Measurements from ENCODE around the gene PACSIN3.

PACSIN3 gene

DNA sequence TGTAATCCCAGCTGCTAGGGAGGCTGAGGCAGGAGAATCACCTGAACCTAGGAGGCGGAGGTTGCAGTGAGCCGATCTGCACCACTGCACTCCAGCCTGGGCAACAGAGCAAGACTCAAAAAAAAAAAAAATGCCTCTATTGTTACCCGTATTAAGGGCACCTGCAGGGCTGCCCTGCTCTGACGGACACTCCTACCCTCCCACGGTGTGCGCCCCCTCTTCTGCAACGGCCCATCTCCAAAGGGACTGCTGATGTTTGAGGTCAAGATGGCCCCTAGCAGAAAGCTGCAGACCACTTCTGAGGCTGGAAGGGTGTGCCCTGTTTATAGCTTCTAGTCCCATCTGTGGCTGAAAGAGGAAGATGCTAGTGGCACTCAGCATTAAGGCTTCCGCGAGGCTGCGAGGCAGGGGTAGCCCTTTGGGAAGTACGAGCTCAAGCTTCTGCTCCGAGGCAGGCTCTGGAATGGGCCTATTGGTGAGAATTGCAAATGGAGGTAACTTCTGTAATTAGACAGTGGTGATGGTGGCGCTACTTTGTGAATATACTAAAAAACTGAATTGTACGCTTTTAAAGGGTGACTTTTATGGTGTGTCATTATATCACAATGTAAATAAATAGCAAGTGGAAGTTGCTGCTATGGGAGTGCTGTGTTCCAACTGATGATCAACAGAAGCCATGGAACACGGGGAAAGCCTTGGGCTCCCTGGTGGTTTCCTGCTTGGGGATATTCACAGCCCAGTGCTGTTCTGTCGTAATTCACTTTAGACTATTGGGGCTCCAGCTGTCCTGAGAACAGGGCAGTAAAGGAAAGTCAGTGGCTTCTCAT, 33.9 kb downstream of the PACSIN3 start:
- DNase-seq, result no peak

DNA sequence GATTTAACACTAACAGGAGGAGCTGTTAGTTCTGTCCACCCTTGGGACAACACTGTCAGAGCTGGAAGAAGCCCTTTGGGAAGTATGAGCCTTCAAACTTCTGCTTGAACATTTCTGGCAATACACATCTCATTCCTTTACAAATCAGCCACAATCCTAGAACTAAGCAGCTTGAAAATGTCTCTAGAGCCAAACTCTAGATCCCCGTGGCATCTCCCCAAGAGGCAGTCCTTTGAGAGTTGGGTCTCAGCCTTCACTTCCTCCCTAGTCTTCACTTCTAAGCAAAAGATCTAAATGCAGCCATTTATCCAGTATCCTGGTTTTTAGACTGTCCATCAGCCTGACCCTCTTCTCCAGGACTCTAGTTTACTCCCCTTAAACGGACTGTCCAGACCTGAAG, 36.5 kb downstream of the PACSIN3 start:
- no peak for DNase-seq

DNA sequence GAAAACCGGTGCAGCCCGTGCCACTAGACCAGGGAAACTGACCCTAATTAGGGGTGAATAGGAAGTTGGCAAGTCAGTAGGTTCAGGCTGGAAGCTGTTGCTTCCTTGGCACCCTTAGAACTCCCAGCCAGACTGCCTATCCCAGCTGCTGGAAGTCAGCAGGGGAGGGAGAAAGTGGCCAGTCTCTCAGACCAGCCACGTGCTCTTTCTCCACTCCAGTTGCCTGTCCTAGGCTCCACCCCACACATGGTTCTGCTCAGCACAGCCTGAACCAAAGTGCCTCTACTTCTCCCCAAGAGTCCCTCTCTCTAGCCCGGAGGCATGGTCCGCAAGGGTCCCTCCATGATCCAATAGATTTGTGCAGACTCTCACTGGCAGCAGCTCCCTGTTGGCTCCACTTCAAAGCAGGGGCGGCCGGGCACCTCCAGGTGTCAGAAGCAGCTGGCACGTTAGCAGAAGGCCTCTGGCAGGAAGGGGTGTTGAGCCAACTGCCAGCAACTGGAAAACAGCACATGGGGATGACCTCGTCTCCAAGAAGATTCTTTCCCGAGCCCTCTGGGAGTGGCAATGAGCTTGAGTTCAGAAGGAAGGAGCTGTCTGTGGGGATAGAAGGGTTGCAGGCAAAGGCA, 37.2 kb downstream of the PACSIN3 start:
- no peak for DNase-seq

DNA sequence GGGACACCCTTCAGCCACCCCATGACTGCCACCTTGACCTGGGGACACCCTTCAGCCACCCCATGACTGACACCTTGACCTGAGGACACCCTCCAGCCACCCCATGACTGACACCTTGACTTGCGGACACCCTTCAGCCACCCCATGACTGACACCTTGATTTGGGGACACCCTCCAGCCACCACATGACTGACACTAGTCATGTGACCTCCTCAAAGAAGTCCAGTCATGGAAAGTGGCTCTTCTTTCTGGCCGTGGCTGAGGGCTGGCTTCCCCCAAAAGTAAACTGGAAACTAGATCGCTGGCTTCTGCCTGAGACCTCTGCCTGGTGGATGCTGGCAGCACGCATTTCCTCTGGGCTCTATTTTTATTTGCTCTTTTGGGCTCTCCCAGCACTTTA, 38.0 kb downstream of the PACSIN3 start:
- no peak for DNase-seq

DNA sequence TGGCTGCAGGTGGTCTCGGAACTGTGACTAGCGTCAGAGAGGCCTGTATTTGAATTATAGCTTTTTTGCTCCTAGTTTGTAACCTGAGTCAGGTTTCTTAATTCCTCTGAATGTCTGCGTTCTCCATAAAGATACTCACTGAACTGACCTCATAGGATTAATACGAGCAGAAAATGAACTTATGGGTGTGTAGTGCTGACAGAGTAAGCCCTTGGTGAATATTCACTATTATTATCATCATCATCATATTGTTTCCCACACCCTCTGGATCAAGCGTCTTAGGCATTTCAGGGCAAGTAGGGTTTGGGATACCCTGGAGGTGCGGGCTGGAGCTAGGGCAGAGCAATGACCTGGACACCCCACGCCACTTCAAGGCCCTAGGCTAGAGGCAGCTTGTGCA, 38.6 kb downstream of the PACSIN3 start:
- no peak for DNase-seq

DNA sequence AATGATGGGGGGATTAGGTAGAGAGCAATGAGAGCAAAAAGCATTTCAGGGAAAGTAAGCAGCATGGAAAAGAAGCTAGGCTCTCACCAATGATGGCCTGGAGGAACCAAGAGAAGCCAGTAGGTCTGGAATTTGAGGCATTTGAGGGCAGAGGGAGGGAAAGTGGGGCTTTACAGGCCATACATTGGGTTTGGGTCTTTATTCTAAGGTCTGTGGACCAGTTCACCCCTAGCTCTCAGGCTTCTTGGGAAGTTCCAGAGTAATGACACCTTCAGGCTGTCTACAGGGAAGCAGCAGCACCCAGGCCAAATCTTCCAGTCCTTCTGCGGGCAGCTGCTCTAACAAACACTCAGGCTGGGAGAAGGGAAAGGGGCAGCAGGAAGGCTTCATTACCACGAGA, 39.0 kb downstream of the PACSIN3 start:
- no peak for DNase-seq

DNA sequence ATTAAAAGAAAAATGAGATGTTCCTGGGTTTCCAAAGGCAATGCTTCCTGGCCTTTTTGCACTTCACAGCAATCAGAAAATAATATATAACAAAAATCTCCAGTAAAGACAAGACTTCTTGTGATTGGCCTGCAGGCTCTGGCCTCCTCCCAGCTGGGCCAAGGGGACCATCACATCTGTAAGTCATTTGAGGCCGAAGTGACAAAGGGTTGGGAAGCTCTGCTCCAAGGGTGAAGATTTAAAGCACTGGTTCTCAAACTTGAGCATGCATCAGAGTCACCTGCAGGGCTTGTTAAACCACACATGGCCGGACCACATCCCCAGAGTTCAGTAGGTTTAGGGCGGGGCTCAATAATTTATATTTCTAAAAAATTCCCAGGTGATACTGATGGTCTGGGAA, 41.7 kb downstream of the PACSIN3 start:
- DNase-seq, result no peak

DNA sequence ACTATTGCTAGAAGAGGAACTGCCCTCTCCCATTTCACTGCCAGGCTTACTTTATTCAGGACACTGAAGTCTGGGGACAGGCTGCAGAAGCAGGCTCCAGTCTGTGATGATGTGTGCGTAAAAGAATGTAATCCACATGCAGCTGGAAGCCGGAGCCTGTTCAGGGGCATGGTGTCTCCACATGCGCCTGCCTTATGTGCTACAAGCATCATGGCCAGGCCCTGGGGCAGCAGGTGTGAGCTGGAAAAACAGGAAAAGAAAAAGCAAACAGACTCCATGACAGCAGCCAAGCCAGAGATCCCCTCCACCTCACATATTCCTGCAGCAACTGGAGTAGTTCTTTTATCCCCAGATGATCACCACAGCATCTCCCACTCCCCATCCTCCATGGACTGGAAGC, 42.9 kb downstream of the PACSIN3 start:
- no peak for DNase-seq

DNA sequence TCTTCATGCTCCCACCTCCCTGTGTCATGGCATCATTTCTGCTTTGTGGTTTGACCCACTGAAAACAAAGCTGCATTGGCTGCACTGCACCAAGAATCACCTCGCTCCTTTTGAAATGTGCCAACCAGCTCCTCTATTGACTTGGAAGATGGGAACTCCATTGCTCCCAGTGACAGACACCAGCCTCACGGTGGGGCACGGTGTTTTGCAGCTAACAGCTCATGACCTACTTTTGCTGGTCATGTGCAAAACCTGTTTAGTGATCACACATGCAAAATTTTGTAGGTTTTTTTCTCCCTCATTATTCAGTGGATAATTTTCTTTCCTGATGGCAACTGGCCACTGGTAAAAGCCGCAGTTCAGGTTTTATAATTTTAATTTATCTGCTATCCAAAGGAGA, 46.4 kb downstream of the PACSIN3 start:
- DNase-seq, result no peak

DNA sequence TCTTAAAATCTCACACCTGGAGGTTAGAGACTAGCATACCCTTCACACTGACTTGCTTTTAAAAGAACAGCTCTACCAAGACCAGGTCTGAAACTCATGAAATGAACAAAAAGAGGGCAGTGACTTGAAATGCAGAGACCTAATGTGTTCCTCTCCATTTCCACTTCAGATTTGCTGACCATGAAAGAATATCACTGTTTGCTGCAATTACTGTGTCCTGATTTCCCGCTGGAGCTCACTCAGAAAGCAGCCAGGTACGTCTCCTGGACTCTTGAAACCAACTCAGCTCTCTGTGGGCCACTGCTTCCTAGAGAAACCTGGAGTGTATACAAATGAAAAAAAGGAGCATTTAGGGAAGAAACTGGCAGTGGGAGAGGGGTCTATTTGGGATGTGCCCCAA, 48.8 kb downstream of the PACSIN3 start:
- no peak for DNase-seq

DNA sequence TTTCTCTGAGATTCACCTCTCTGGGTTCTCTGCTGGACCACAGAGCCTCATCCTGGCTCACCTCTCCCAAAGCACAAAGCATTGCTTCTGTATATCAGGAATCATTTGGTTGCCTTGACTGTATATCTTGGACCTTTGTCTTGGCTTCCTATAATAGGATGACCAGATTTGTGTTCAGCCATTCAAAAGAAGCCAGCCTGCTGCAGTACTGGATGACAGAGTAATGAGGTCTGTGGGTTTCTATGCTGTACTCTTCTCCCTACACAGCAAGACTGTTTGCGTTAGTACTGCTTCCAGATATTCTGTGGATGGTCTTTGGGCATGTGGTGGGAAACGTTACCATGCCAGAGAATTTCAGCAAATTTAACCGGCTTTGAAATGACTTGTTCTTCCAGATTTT, 49.3 kb downstream of the PACSIN3 start:
- no peak for DNase-seq

DNA sequence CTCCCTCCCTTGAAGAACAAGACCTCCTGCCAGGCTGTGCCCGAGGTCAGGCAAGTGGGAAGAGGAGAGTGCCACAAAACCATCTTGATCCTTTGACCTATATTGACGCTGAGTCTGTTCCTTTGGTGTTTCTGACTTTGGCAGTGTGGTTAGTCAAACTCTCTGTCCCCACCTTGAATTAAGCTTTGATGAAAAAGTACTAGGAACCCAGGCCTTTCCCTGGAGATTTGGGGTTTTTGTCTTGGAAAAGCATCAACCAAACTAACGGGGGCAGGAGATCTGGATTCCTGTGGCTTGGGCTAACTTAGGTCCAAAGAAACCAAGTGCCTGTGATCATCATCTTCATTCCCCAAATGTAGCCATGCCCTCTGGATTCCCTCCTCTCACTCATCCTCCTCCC, 49.9 kb downstream of the PACSIN3 start:
- no peak for DNase-seq

DNA sequence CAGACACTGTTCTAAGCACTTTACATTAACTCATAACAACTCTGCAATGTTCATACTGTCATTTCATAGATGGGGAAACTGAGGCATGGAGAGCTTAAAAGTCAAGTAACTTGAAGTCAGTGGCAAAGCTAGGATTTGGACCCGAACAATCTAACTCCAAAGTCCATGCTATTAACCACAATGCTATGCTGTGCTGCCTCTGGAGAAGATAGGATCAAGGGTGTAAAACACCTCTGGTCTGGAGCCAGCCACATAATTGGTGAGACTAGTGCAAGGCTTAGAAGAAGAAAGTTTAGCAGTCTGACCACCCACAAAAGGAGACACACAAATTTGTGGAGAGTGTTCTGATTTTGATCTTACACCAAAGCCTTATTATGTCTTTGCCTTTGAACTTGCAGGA, 53.3 kb downstream of the PACSIN3 start:
- DNase-seq, result no peak

DNA sequence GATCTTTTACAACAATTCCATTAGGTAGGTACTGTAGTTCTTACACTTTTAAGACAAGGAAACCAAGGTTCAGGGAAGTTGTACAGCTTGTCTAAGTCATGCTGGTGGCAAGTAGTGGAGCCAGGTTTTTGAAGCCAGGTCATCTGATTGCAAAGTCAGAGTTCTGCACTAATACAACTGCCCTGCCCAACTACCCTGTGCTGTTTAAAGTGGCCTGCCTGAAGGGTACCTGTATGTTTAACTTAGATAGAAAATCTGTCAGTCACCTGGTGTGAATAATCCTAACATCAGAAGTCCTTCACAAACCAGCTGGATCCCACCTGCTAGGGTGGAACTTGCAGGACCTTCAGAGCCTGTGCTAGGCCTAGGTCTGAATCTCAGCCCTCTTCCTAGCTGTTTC, 53.7 kb downstream of the PACSIN3 start:
- DNase-seq, result no peak

DNA sequence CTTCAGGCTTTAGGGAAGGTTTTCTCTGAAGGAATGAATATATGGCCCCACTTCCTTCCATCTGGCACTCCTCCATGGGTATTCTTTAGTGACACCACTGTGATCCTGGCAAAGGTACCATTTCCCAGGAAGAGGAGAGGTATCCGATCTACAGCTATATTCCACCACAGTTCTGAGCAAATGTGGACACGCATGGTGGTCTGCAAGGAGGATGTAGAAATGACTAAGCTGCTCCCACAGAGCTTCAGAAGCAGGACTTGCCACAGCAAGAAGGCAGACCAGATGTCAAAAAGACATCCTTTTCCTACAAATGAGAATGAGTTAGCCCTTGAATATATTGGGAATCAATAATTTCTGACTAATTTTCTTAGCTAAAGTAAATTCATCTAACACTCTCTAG, 55.1 kb downstream of the PACSIN3 start:
- no peak for DNase-seq

DNA sequence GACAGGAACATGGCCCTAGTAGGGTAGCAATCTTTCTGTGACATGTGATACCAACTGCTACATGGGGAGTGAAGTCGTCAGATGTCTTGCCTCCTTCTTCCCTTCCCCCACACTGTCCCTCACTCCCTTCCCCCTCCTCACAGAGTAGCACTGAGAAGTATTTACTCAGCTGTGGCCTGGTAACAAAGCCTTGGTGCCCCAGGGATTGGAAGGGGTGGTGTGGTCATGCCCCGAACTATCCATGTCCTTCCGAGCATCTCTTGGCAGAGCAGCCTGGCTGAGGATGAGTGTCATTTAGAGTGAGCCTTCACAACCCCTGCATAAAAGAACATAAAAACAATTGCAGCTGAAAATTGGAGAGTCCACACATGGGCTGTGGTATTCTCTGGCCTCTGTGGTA, 55.7 kb downstream of the PACSIN3 start:
- DNase-seq, result no peak
